HT1080 (cell line): ENCODE data around the gene GPR65. TPM values are rescaled to one million over a fixed set of nuclear protein-coding genes. Genes with fewer than 3 reads are reported as not detected.

Experiments
- DNase-seq: peaks from one replicate; pipeline ENCODE4 v3.0.0-alpha.2; 2015; ENCODE audit warnings: low read depth
- polyA plus RNA-seq, 2 experiments: library from polyadenylated mRNA; depleted of rRNA; stranded (reverse); fragments of >200 nt; gene quantifications; 2 replicates each; pipeline ENCODE4 v1.2.3, GENCODE V29; 2015
- total RNA-seq: library from RNA; depleted of rRNA; stranded (reverse); fragments of >200 nt; shearing (Covaris generic); gene quantifications from 2 replicates; pipeline ENCODE4 v1.2.3, GENCODE V29; 2014; rRNA removed

The GPR65 gene, protein sequence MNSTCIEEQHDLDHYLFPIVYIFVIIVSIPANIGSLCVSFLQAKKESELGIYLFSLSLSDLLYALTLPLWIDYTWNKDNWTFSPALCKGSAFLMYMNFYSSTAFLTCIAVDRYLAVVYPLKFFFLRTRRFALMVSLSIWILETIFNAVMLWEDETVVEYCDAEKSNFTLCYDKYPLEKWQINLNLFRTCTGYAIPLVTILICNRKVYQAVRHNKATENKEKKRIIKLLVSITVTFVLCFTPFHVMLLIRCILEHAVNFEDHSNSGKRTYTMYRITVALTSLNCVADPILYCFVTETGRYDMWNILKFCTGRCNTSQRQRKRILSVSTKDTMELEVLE
- total RNA-seq: not detected in 2 replicates
- polyA plus RNA-seq (2015; cell fraction: cytosol; rRNA removed): 0.03 TPM in 1 of 2 replicates, not detected in the other
- not detected in 2 replicates for polyA plus RNA-seq (2015; cell fraction: nucleus; rRNA removed)

- no peak for DNase-seq
Observed at GRCh38 chr14:88005050-88005481, at the start of gene GPR65. GPR65 (plus strand) TSS chr14:88005135; CDS start chr14:88010848, 5,713 bp downstream.

DNA sequence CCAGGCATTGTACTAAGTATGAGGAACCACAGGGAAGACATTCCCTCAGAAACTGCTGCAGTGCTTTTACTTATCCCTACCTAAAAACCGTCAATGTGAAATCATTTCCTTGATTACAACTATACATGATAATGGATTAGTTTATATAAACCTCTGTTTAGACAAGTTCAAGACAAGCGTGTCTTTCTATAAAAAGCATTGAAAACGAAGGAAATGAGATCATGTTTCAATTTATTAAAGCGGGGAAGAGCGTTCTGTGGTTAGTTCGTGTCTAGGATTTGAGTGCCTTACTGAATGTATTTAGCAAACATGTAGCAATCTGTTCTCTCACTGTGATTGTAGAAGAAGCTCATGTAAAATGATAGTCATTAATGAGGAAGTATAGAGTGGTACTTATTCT lies 49.4 kb upstream of the GPR65 start:
- no peak for DNase-seq

DNA sequence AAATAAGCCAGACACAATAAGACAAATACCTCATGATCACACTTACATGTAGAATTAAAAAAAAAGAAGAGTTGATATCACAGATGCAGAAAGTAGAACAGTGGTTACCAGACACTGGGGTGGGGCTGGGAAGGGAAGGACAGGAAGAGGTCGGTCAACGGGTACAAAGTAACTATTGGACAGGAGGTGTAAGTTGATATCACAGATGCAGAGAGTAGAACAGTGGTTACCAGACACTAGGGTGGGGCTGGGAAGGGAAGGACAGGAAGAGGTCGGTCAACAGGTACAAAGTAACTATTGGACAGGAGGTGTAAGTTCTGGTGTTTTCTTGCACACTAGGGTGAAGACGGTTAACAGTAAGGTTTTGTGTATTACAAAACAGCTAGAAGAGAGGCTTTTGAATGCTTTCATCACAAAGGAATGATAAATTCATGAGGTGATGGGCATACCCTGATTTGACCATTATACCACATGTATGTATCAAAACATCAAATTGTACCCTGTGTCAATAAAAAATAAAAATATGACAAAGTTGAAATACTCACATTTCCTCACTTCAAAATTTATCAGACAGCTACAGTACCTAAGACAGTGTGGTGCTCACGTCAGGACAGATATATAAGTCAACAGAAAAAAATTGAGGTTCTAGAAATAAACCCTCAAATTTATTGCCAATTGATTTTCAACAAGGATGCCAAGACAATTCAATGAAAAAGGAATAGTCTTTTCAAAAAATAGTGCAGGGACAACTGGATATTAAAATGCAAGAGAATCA lies 44.7 kb upstream of the GPR65 start:
- DNase-seq: no peak

GRCh38 chr14:87961246-87961645 lies 43.7 kb upstream of the GPR65 start:
- DNase-seq: no peak

- peak; percentile 13 for DNase-seq
Observed at GRCh38 chr14:87966816-87967215, 38.1 kb upstream of the GPR65 start.

DNA sequence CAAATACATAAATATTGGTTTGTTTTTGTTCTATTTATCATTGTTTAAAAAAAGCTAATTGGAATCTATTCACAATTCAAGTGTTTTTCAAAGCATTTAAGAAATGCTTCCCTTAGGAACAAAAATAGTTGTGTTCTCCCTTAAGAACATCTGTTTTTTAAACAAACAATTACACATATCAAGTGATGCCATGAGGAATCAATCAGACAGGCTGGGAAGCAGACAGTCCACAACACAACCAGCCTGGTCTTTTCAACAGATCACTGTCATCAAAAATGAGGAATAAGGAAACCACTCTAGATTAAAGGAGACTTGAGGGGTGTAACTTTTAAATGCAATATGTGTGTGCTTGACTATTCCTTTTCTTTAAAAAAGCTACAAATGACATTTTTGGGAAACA lies 37.4 kb upstream of the GPR65 start:
- no peak for DNase-seq

- no peak for DNase-seq
Observed at GRCh38 chr14:87971010-87971409, 33.9 kb upstream of the GPR65 start.

GRCh38 chr14:87975636-87976035 lies 29.3 kb upstream of the GPR65 start:
- no peak for DNase-seq

DNA sequence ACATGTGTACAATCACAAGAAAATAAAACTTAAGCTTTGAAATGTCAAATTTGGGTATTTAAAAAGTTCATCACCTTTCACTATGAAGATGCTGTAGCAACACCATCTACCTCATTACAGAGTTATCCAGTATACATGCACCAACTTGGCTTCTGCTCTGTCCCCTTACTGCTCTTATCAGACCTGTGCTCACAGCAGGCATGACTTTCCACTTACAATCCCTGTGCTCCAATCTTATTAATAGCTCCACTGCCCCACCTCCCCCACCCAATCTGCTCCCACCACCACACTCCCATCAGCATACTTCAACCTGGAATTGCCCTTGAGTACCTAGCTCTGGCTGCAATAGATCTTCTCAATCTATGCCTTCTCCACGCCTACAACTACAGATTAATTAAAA lies 25.2 kb upstream of the GPR65 start:
- DNase-seq: no peak

GRCh38 chr14:87989221-87989955 lies 15.5 kb upstream of the GPR65 start:
- DNase-seq: no peak

- no peak for DNase-seq
Observed at GRCh38 chr14:87989956-87990299, 15.0 kb upstream of the GPR65 start.

DNA sequence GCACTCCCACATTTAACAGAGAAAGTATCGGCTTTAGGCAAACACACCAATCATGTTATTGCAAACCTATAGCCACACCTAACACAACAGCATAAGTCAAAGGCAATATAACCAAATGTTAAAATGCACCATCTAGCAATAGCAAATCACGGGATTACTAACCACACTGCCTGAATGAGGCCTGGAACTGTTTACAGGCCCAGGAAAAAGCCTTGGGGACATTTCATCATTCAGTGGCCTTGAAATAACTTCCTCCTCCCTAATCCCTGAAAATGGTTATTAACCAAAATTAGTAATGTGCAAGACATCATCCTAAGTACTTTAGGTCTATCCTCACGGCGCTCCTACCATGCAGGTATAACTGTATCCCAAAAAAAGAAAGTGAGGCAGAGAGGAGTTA lies 14.3 kb upstream of the GPR65 start:
- no peak for DNase-seq

DNA sequence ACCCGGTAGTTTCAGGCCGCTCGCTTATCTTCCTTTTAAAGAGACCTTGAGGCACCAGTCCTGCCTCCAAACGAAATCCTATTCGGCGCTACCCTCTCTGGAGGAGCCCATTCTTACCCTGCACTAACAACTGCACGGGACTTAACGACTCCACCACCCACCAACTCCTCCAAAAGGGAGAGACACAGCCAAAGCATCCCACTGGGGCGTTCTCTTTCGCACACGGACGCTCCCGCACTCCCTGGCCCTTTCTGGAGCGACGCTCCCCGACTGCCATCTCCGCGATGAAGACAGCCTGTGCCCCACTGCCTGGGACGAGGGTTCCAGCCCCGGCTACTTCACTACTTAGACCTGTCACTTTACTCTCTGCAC lies 12.6 kb upstream of the GPR65 start:
- DNase-seq: no peak

DNA sequence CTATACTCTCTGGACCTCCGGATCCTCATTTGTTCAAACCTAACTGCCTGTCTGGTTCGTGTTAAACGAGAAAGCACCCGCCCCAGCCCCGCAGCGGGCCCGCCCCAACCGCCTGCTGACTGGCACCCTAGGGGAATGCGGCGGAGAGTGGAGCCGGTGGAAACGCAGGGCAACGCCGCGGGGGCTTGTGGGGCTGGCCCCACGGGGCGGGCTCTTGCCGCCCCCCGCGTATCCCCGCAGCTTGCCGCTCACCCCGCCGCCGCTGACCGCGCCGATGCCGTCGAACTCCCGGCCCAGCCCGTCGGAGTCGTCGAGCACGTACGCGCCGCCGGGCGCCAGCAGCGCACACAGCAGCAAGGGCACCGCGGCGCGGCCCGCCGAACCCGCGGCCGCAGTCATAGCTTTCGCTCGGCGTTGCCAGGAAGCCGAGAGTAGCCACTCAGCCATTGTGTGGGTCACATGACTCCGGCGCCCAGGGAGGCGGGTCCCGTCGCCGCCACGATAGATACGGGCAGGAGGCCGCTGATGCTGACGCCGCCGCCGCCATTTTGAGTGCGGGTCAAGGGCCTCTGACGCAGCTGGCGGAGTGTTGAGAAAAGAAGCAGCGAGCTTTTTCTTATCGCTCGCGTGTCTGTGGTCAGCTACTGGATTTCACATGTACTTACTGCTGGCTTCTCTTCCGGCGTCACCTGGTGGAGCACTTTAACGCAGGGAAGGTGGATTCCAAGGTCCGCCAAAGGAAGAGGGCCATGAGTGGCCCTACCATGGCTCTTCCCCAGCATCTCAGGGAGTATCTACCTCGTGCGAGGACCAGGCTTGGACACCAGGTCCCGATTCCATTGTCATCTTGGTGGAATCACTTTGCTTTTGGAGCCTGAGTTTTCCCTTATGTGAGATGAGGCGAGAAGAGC lies 12.0 kb upstream of the GPR65 start, which contains the start of gene GALC:
TSS of gene GALC (minus strand) at position 465 of the 911 bp plus-strand sequence. CDS start at position 447, 18 bp downstream.
- no peak for DNase-seq

DNA sequence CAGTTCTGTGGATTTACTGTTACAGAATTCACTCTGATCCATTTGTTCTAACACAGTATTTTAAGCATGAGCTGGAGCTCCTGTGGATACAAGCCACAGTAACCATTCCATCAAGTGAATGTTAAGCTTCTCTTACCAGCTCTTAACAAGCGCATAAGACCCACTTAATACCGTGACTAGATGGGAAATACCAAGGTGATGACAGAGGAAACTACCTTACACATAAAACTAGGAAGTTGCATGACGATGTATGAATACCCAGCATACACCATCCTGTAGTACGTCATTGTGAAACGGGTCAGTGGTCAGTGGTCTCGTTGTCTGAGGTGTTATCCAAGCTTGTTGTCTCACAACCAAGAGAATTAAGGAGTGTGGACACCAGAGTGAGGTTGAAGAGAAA lies 10.0 kb upstream of the GPR65 start:
- DNase-seq: peak; percentile 45

- DNase-seq: no peak
Observed at GRCh38 chr14:87995500-87996290, 9.2 kb upstream of the GPR65 start.

DNA sequence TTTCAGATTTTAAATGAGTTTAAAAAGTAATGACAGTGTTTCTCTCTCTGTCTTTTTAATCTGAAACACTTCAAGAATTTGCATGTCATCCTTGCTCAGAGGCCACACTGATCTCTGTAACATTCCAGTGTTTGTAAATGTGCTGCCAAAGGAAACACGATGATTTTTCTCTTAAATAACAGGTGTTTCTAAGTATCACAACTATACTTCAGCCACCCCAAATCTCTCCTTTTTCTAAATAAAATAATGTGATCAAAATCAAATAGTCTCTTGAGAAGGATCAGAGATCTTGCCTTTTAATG lies 8.7 kb upstream of the GPR65 start:
- DNase-seq: no peak

- DNase-seq: no peak
Observed at GRCh38 chr14:87998482-87998881, 6.5 kb upstream of the GPR65 start.

GRCh38 chr14:87999277-87999676 lies 5.7 kb upstream of the GPR65 start:
- no peak for DNase-seq

- DNase-seq: no peak
Observed at GRCh38 chr14:88002421-88003075, 2.4 kb upstream of the GPR65 start.
